ENCODE results near the gene SLC25A22. TPM values are rescaled to one million over a fixed set of nuclear protein-coding genes. Genes with fewer than 3 reads are reported as not detected.

Gene SLC25A22
- total and polyA plus RNA-seq, 2 donors (not counting 1 experiment from before 2014, with no cell fraction given) = 25.7 to 45.7 TPM

DNA sequence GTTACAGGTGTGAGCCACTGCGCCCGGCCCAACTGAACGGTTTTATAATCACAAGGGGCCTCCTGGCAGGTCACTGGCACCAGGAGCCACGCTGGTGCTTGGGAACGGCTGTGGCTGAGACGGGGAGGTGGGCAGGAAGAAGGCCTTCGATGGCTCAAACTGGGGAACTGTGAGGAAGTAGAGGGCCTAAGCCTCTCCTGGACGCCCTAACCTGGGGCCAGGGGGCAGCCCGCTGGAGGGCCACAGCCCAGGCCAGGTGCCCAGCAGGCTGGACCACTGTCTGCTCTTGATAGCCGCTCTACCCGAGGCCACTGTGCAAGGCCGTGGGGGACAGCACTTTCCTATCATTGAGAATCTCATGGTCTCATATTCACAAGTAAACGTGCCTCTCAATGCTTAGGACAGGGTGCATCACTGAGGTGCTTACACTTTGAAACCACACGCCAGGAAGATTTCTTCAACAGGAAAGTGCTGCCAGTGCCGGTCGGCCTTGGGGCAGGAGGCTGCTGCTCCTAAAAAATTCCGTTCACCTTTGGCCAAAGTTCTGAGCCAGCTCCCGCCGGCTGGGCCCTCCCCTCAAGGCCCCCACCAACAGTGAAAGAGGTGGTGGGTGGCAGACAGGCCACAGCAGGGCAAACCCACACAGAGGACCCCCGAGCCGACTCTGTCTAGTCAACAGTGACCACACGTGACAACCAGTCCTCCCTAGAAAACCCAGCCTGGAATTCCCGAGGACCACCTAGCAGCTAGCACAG, 28.0 kb downstream of the SLC25A22 start:
- WGBS (ENCODE audit: insufficient coverage) = 91% methylated on average over 21 of the region's 23 CpGs
- H3K27ac Mint-ChIP-seq = no peak overlapping the region
- ChIA-PET CTCF (interaction anchor here (0.5 kb wide), 1 partner anchor 181 kb away, joined by 4 read pairs; no protein-coding TSS in a partner anchor), POLR2A (no interaction called here)
- H3K79me2 ChIP-seq (ENCODE audit: control insufficient read depth, insufficient read depth, low read length) = peaks cover 27% of the 10 kb centered on the region
- peaks cover 27% of the 10 kb centered on the region for H4K20me1 ChIP-seq (ENCODE audit: control insufficient read depth, insufficient read depth, low read length, poor library complexity, severe bottlenecking)
- intact Hi-C loops (cut with micrococcal nuclease) = no loop called here
- no peaks in the 10 kb centered on the region for H3K9me3 ChIP-seq (ENCODE audit: control extremely low read depth in 1 of 3, control insufficient read depth in 2 of 3, insufficient read depth in 1 of 3, low read length in 2 of 3)
- no peak overlapping the region for H3K4me2 ChIP-seq (replicated peaks; ENCODE audit: low read depth, low read length, poor library complexity, severe bottlenecking)
- peaks cover 3% of the 10 kb centered on the region for H3K4me1 Mint-ChIP-seq
- H2AFZ ChIP-seq (ENCODE audit: insufficient read depth, low read depth, low read length, poor library complexity, severe bottlenecking) = no peak overlapping the region
- ATAC-seq (ENCODE audit: low read depth) = no peak
- no peak overlapping the region for H3K4me3 Mint-ChIP-seq
- H3K27me3 ChIP-seq (replicated peaks in 1 of 4; ENCODE audit: control extremely low read depth in 1 of 4, control insufficient read depth in 3 of 4, insufficient read depth in 4 of 4, low read length in 3 of 4) = no peaks in the 10 kb centered on the region
- H3K27ac ChIP-seq (ENCODE audit: low read length in 2 of 2) = no peak overlapping the region
- H3K9me3 Mint-ChIP-seq (ENCODE audit: insufficient read depth) = no peaks in the 10 kb centered on the region
- H3K36me3 ChIP-seq (replicated peaks in 1 of 2; ENCODE audit: control extremely low read depth in 1 of 2, control insufficient read depth in 1 of 2, extremely low read depth in 1 of 2, insufficient read depth in 2 of 2, low read length in 1 of 2) = peaks cover 0 to 27% of the 10 kb centered on the region in 2 experiments
- TF ChIP-seq, protein P1, sequence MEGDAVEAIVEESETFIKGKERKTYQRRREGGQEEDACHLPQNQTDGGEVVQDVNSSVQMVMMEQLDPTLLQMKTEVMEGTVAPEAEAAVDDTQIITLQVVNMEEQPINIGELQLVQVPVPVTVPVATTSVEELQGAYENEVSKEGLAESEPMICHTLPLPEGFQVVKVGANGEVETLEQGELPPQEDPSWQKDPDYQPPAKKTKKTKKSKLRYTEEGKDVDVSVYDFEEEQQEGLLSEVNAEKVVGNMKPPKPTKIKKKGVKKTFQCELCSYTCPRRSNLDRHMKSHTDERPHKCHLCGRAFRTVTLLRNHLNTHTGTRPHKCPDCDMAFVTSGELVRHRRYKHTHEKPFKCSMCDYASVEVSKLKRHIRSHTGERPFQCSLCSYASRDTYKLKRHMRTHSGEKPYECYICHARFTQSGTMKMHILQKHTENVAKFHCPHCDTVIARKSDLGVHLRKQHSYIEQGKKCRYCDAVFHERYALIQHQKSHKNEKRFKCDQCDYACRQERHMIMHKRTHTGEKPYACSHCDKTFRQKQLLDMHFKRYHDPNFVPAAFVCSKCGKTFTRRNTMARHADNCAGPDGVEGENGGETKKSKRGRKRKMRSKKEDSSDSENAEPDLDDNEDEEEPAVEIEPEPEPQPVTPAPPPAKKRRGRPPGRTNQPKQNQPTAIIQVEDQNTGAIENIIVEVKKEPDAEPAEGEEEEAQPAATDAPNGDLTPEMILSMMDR (IDR thresholded peaks at IDR 0.05) = no peak
- no peak for TF ChIP-seq EZH2 (IDR thresholded peaks at IDR 0.05; ENCODE audit: borderline replicate concordance, insufficient read depth, low read depth, low read length, poor library complexity, severe bottlenecking)
- no peak overlapping the region for H3K4me3 ChIP-seq (ENCODE audit: control extremely low read depth in 1 of 5, extremely low read depth in 1 of 5, insufficient read depth in 1 of 5, low read depth in 2 of 5, low read length in 4 of 5)
- no peaks in the 10 kb centered on the region for H3K27me3 Mint-ChIP-seq
- H3K9ac ChIP-seq (ENCODE audit: low read length) = no peak overlapping the region
- H3K4me1 ChIP-seq (ENCODE audit: control insufficient read depth in 2 of 2, insufficient read depth in 2 of 2, low read length in 2 of 2) = no peaks in the 10 kb centered on the region
- no peak for DNase-seq

- no peak overlapping the region for H3K27ac Mint-ChIP-seq
- CTCF ChIA-PET = no interaction called here
- intact Hi-C loops (cut with micrococcal nuclease) = no loop called here
Observed at GRCh38 chr11:767238-767637, 30.8 kb downstream of the SLC25A22 start.

More at GRCh38 chr11:767238-767637, 30.8 kb downstream of the SLC25A22 start:
- TF ChIP-seq, protein P1 (IDR thresholded peaks at IDR 0.05) = no peak
- ATAC-seq (ENCODE audit: low read depth) (no peak), DNase-seq (no peak)
- H3K27me3 Mint-ChIP-seq = no peaks in the 10 kb centered on the region
- H3K4me3 ChIP-seq (ENCODE audit: control extremely low read depth in 1 of 5, extremely low read depth in 1 of 5, insufficient read depth in 1 of 5, low read depth in 2 of 5, low read length in 4 of 5) = no peak overlapping the region
- POLR2A ChIA-PET = no interaction called here
- H4K20me1 ChIP-seq (ENCODE audit: control insufficient read depth, insufficient read depth, low read length, poor library complexity, severe bottlenecking) = peaks cover 16% of the 10 kb centered on the region
- WGBS (ENCODE audit: insufficient coverage) = 97% methylated on average over 10 of the region's 11 CpGs
- H3K4me1 Mint-ChIP-seq = peaks cover 2% of the 10 kb centered on the region
- H3K9me3 ChIP-seq (ENCODE audit: control extremely low read depth in 1 of 3, control insufficient read depth in 2 of 3, insufficient read depth in 1 of 3, low read length in 2 of 3) = no peaks in the 10 kb centered on the region
- no peaks in the 10 kb centered on the region for H3K79me2 ChIP-seq (ENCODE audit: control insufficient read depth, insufficient read depth, low read length)
- H2AFZ ChIP-seq (ENCODE audit: insufficient read depth, low read depth, low read length, poor library complexity, severe bottlenecking) = no peak overlapping the region
- H3K27ac ChIP-seq (ENCODE audit: low read length in 2 of 2) = no peak overlapping the region
- H3K4me1 ChIP-seq (ENCODE audit: control insufficient read depth in 2 of 2, insufficient read depth in 2 of 2, low read length in 2 of 2) = no peaks in the 10 kb centered on the region
- no peak overlapping the region for H3K4me2 ChIP-seq (replicated peaks; ENCODE audit: low read depth, low read length, poor library complexity, severe bottlenecking)
- H3K9me3 Mint-ChIP-seq (ENCODE audit: insufficient read depth) = no peaks in the 10 kb centered on the region
- H3K36me3 ChIP-seq (replicated peaks in 1 of 2; ENCODE audit: control extremely low read depth in 1 of 2, control insufficient read depth in 1 of 2, extremely low read depth in 1 of 2, insufficient read depth in 2 of 2, low read length in 1 of 2) = peaks cover 0 to 42% of the 10 kb centered on the region in 2 experiments
- no peaks in the 10 kb centered on the region for H3K27me3 ChIP-seq (replicated peaks in 1 of 4; ENCODE audit: control extremely low read depth in 1 of 4, control insufficient read depth in 3 of 4, insufficient read depth in 4 of 4, low read length in 3 of 4)
- H3K9ac ChIP-seq (ENCODE audit: low read length) = no peak overlapping the region
- H3K4me3 Mint-ChIP-seq = no peak overlapping the region
